CD4-positive, alpha-beta T cell treated with Interleukin-4 for 4 hours (primary cell): Measurements from ENCODE around the gene CLDN19.
A peak's percentile ranks its signal among the peaks of the same experiment; 100 is the strongest.
"Not testable (repeated sequence)": the region's sequence is repeated elsewhere in the genome, so short reads cannot be mapped to it uniquely, and the experiment has no call there.

Experiments
- DNase-seq: peaks from one replicate; pipeline ENCODE4 v3.0.0-alpha.2; 2020

Gene CLDN19

GRCh38 chr1:42758641-42759040 is 18.6 kb upstream of the CLDN19 start:
- DNase-seq: no peak

- no peak for DNase-seq
Observed at GRCh38 chr1:42757892-42758275, 17.8 kb upstream of the CLDN19 start.

GRCh38 chr1:42756956-42757891 is 17.2 kb upstream of the CLDN19 start:
- peak; percentile 27 for DNase-seq

- no peak for DNase-seq
Observed at GRCh38 chr1:42753070-42753469, 13.0 kb upstream of the CLDN19 start.

GRCh38 chr1:42752284-42752683 is 12.2 kb upstream of the CLDN19 start:
- DNase-seq: no peak

GRCh38 chr1:42751511-42752070 is 11.6 kb upstream of the CLDN19 start:
- not testable (repeated sequence) for DNase-seq

GRCh38 chr1:42750041-42750440 is 10.0 kb upstream of the CLDN19 start:
- DNase-seq: no peak

GRCh38 chr1:42748461-42749410 is 8.7 kb upstream of the CLDN19 start:
- no peak for DNase-seq

- no peak for DNase-seq
Observed at GRCh38 chr1:42748021-42748420, 8.0 kb upstream of the CLDN19 start.

GRCh38 chr1:42747125-42747524 is 7.1 kb upstream of the CLDN19 start:
- peak; percentile 29 for DNase-seq

GRCh38 chr1:42746436-42747105 is 6.5 kb upstream of the CLDN19 start:
- DNase-seq: no peak

GRCh38 chr1:42745851-42746250 is 5.8 kb upstream of the CLDN19 start:
- no peak for DNase-seq

- no peak for DNase-seq
Observed at GRCh38 chr1:42744148-42744413, 4.0 kb upstream of the CLDN19 start.

GRCh38 chr1:42743317-42744147 is 3.5 kb upstream of the CLDN19 start:
- no peak for DNase-seq

- DNase-seq: no peak
Observed at GRCh38 chr1:42742617-42743316, 2.7 kb upstream of the CLDN19 start.

- no peak for DNase-seq
Observed at GRCh38 chr1:42742141-42742540, 2.1 kb upstream of the CLDN19 start.

- DNase-seq: no peak
Observed at GRCh38 chr1:42741706-42742105, 1.7 kb upstream of the CLDN19 start.

- no peak for DNase-seq
Observed at GRCh38 chr1:42740851-42741580, 980 bp upstream of the CLDN19 start.

- no peak for DNase-seq
Observed at GRCh38 chr1:42738678-42739226, 1.3 kb downstream of the CLDN19 start.

GRCh38 chr1:42737986-42738677 is 1.9 kb downstream of the CLDN19 start:
- no peak for DNase-seq
